Natural killer cell (primary cell): ENCODE data around the gene TBC1D22A. TPM values are rescaled to one million over a fixed set of nuclear protein-coding genes. Genes with fewer than 3 reads are reported as not detected.

ENCODE experiments used
- ATAC-seq, 3 donors: fragments of 150-1000 bp in 2 of 3; fragments of 200-7000 bp in 1 of 3; cut with Tn5 transposase; 1 replicate in 1 of 3; 2 replicates in 2 of 3; pipeline ENCODE4 v1.10.0; 2021; ENCODE audit warnings: mild to moderate bottlenecking in 2 of 3, moderate library complexity in 2 of 3
- DNase-seq, 2 donors: peaks; one replicate each; pipeline versions ENCODE4 v3.0.0 to v3.0.0-alpha.2; 2013 to 2021; ENCODE audit warnings: mixed read lengths in 1 of 2
- H3K27ac ChIP-seq: one replicate; pipeline ENCODE4 v1.5.1; 2013; ENCODE audit warnings: mild to moderate bottlenecking, low read length
- H3K27me3 ChIP-seq: one replicate; pipeline ENCODE4 v1.6.1; 2013; ENCODE audit warnings: low read length; ENCODE audit not compliant: control insufficient read depth, insufficient read depth
- H3K36me3 ChIP-seq: one replicate; pipeline ENCODE4 v1.6.1; 2013; ENCODE audit warnings: low read length; ENCODE audit not compliant: control insufficient read depth, insufficient read depth
- H3K4me1 ChIP-seq: one replicate; pipeline ENCODE4 v1.6.1; 2013; ENCODE audit warnings: low read length; ENCODE audit not compliant: control insufficient read depth, insufficient read depth
- H3K4me3 ChIP-seq: one replicate; pipeline ENCODE4 v1.5.1; 2013; ENCODE audit warnings: low read length
- H3K9me3 ChIP-seq: one replicate; pipeline ENCODE4 v1.6.1; 2013; ENCODE audit warnings: low read length; ENCODE audit not compliant: control insufficient read depth, insufficient read depth
- H3K27ac Mint-ChIP-seq, 2 donors: one replicate each; pipeline ENCODE4 v1.8.0; 2022; ENCODE audit warnings: mild to moderate bottlenecking in 2 of 2, mixed read lengths in 2 of 2, moderate library complexity in 1 of 2
- H3K27me3 Mint-ChIP-seq, 2 donors: one replicate each; pipeline ENCODE4 v1.8.0; 2022; ENCODE audit warnings: low read depth in 2 of 2, mixed read lengths in 2 of 2
- H3K36me3 Mint-ChIP-seq: one replicate; pipeline ENCODE4 v1.8.0; 2022; ENCODE audit warnings: mixed read lengths
- H3K4me1 Mint-ChIP-seq, 2 donors: one replicate each; pipeline ENCODE4 v1.8.0; 2022; ENCODE audit warnings: mixed read lengths in 2 of 2
- H3K4me3 Mint-ChIP-seq: one replicate; pipeline ENCODE4 v1.8.0; 2022; ENCODE audit warnings: mild to moderate bottlenecking, moderate library complexity, mixed read lengths
- H3K9me3 Mint-ChIP-seq, 2 donors: one replicate each; pipeline ENCODE4 v1.8.0; 2022; ENCODE audit warnings: mixed read lengths in 2 of 2
- CTCF ChIP-seq: fragments of 200-600 bp; IDR thresholded peaks from one replicate; pipeline ENCODE4 v1.8.0; 2022; ENCODE audit warnings: antibody characterized with exemption
- WGBS: methylation state at CpG from one replicate; pipeline ENCODE4 v1.1.7; 2013; ENCODE audit warnings: missing lambda C conversion rate; ENCODE audit not compliant: insufficient coverage; 5-methylcytosine and 5-hydroxymethylcytosine counted together
- intact Hi-C: fragments of 100-400 bp; cut with micrococcal nuclease; formaldehyde crosslinking; loops from one replicate; pipeline ENCODE4 v1.14.2; 2022
- total RNA-seq, 4 donors: library from RNA; stranded (reverse); fragments of 120-200 nt in 1 of 4; gene quantifications; one replicate each; pipeline versions ENCODE4 v1.2.3 to v1.2.4, GENCODE V29; 2013 to 2022

TBC1D22A gene
- total RNA-seq, 3 donors from 2014 or later (not counting 1 experiment from before 2014, with no cell fraction given): 47.4 to 53.7 (median 53.2) TPM

- Histone ChIP-seq H3K27me3 (no peaks in the 10 kb centered on the region), H3K9me3 (no peaks in the 10 kb centered on the region), H3K36me3 (peaks cover 4% of the 10 kb centered on the region), H3K27ac (no peak overlapping the region), H3K4me1 (peaks cover 5% of the 10 kb centered on the region), H3K4me3 (no peak overlapping the region)
- WGBS: 92% methylated on average over 18 of the region's 18 CpGs
- no peak for TF ChIP-seq CTCF
- no peaks in the 10 kb centered on the region for H3K36me3 Mint-ChIP-seq
- ATAC-seq (no peak), DNase-seq (peak in 1 of 2 donors; percentile 10)
- no peak overlapping the region for H3K4me3 Mint-ChIP-seq
- intact Hi-C loops: no loop called here
- H3K27me3 Mint-ChIP-seq: no peaks in the 10 kb centered on the region
- H3K9me3 Mint-ChIP-seq: no peaks in the 10 kb centered on the region
- H3K27ac Mint-ChIP-seq: peak overlapping the region; percentile 13 to 35
- peaks cover 54 to 68% of the 10 kb centered on the region in 2 donors for H3K4me1 Mint-ChIP-seq
These were observed 91.8 kb downstream of the TBC1D22A start for GRCh38 chr22:46854125-46854870.

- intact Hi-C loops: no loop called here
- H3K27ac Mint-ChIP-seq: peak overlapping the region in 1 of 2 donors; percentile 25
- H3K36me3 Mint-ChIP-seq: no peaks in the 10 kb centered on the region
- no peak for ATAC-seq
- H3K4me3 Mint-ChIP-seq: no peak overlapping the region
- no peak for TF ChIP-seq CTCF
- no peak overlapping the region for H3K4me3 ChIP-seq
- H3K4me1 Mint-ChIP-seq: peaks cover 43 to 61% of the 10 kb centered on the region in 2 donors
- H3K36me3 ChIP-seq: peaks cover 4% of the 10 kb centered on the region
- no peaks in the 10 kb centered on the region for H3K27me3 ChIP-seq
- no peaks in the 10 kb centered on the region for H3K9me3 ChIP-seq
- DNase-seq: no peak
- H3K27ac ChIP-seq: no peak overlapping the region
- H3K9me3 Mint-ChIP-seq: no peaks in the 10 kb centered on the region
- peaks cover 5% of the 10 kb centered on the region for H3K4me1 ChIP-seq
- H3K27me3 Mint-ChIP-seq: no peaks in the 10 kb centered on the region
- 93% methylated on average over 9 of the region's 12 CpGs for WGBS
These were observed 93.2 kb downstream of the TBC1D22A start for GRCh38 chr22:46855681-46856080.

- Mint-ChIP-seq H3K27ac (no peak overlapping the region), H3K9me3 (no peaks in the 10 kb centered on the region), H3K4me1 (peaks cover 47 to 56% of the 10 kb centered on the region in 2 donors), H3K36me3 (no peaks in the 10 kb centered on the region), H3K4me3 (no peak overlapping the region), H3K27me3 (no peaks in the 10 kb centered on the region)
- intact Hi-C loops: no loop called here
- Histone ChIP-seq H3K27me3 (no peaks in the 10 kb centered on the region), H3K9me3 (no peaks in the 10 kb centered on the region), H3K4me3 (no peak overlapping the region), H3K36me3 (no peaks in the 10 kb centered on the region), H3K27ac (no peak overlapping the region), H3K4me1 (peaks cover 5% of the 10 kb centered on the region)
- WGBS: 96% methylated on average over 2 of the region's 3 CpGs
- no peak for TF ChIP-seq CTCF
- no peak for ATAC-seq
- no peak for DNase-seq
These were observed 94.2 kb downstream of the TBC1D22A start for GRCh38 chr22:46856661-46857060.
